Parathyroid adenoma (tissue), 2 donors: ENCODE measurements around the gene TSC2.
A peak's percentile ranks its signal among the peaks of the same experiment; 100 is the strongest.
"Not testable (repeated sequence)": the region's sequence is repeated elsewhere in the genome, so short reads cannot be mapped to it uniquely, and the experiment has no call there.

Source experiments
- H2AFZ ChIP-seq: fragments of 300-600 bp; sonication (generic); one replicate; pipeline ENCODE4 v1.7.0; 2017; ENCODE audit warnings: antibody characterized with exemption, mild to moderate bottlenecking
- H3K27ac ChIP-seq: fragments of 300-600 bp; sonication (generic); one replicate; pipeline ENCODE4 v1.7.0; 2017
- H3K27me3 ChIP-seq: fragments of 300-600 bp; sonication (generic); one replicate; pipeline ENCODE4 v1.7.0; 2017; ENCODE audit warnings: low read length; ENCODE audit not compliant: control insufficient read depth, insufficient read depth
- H3K36me3 ChIP-seq: fragments of 300-600 bp; sonication (generic); one replicate; pipeline ENCODE4 v1.7.0; 2017; ENCODE audit warnings: low read length; ENCODE audit not compliant: control insufficient read depth, insufficient read depth
- H3K4me1 ChIP-seq: fragments of 300-600 bp; sonication (generic); one replicate; pipeline ENCODE4 v1.7.0; 2017; ENCODE audit warnings: control low read depth
- H3K4me2 ChIP-seq: fragments of 300-600 bp; sonication (generic); one replicate; pipeline ENCODE4 v1.7.0; 2017; ENCODE audit warnings: low read length
- H3K4me3 ChIP-seq: fragments of 300-600 bp; sonication (generic); one replicate; pipeline ENCODE4 v1.7.0; 2017; ENCODE audit warnings: low read depth, low read length
- H3K79me2 ChIP-seq: fragments of 300-600 bp; sonication (generic); one replicate; pipeline ENCODE4 v1.7.0; 2017; ENCODE audit warnings: control low read depth
- H3K9ac ChIP-seq: fragments of 300-600 bp; sonication (generic); one replicate; pipeline ENCODE4 v1.7.0; 2017; ENCODE audit warnings: mild to moderate bottlenecking
- H3K9me3 ChIP-seq: fragments of 300-600 bp; sonication (generic); one replicate; pipeline ENCODE4 v1.7.0; 2017; ENCODE audit warnings: low read length; ENCODE audit not compliant: control insufficient read depth
- TF ChIP-seq, protein P1 (sequence below): fragments of 300-600 bp; sonication (generic); IDR thresholded peaks from one replicate; pipeline ENCODE4 v1.7.0; 2017; ENCODE audit warnings: antibody characterized with exemption, mild to moderate bottlenecking
- donor health status: primary hyperparathyroidism.

The TSC2 gene

DNA sequence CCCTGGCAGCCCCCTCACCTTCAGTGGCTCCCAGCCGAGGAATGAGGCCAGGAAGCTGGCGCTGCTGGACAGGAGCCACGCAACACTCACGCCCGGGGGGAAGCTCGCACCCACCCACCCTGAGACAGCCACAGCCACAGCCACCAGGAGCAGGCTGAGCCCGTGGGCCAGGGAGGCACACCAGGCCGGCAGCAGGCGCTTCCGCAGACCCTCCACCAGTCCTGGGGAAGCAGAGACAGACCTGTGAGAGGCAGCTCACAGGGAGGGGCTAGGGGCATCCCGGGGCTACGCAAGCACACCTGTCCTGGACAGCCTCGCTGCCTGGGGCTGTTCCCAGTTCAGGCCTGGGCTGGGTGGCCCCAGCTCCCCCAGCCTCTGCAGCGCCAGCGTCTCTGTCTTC lies 46.0 kb downstream of the TSC2 start:
- H3K4me2 ChIP-seq = no peak overlapping the region
- H3K27me3 ChIP-seq = no peaks in the 10 kb centered on the region
- H3K79me2 ChIP-seq = no peaks in the 10 kb centered on the region
- H3K4me3 ChIP-seq = no peak overlapping the region
- TF ChIP-seq, protein P1, sequence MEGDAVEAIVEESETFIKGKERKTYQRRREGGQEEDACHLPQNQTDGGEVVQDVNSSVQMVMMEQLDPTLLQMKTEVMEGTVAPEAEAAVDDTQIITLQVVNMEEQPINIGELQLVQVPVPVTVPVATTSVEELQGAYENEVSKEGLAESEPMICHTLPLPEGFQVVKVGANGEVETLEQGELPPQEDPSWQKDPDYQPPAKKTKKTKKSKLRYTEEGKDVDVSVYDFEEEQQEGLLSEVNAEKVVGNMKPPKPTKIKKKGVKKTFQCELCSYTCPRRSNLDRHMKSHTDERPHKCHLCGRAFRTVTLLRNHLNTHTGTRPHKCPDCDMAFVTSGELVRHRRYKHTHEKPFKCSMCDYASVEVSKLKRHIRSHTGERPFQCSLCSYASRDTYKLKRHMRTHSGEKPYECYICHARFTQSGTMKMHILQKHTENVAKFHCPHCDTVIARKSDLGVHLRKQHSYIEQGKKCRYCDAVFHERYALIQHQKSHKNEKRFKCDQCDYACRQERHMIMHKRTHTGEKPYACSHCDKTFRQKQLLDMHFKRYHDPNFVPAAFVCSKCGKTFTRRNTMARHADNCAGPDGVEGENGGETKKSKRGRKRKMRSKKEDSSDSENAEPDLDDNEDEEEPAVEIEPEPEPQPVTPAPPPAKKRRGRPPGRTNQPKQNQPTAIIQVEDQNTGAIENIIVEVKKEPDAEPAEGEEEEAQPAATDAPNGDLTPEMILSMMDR = no peak
- no peak overlapping the region for H3K9ac ChIP-seq
- H3K4me1 ChIP-seq = peaks cover 3% of the 10 kb centered on the region
- H3K27ac ChIP-seq = no peak overlapping the region
- H3K36me3 ChIP-seq = no peaks in the 10 kb centered on the region
- H2AFZ ChIP-seq = no peak overlapping the region
- H3K9me3 ChIP-seq = no peaks in the 10 kb centered on the region

DNA sequence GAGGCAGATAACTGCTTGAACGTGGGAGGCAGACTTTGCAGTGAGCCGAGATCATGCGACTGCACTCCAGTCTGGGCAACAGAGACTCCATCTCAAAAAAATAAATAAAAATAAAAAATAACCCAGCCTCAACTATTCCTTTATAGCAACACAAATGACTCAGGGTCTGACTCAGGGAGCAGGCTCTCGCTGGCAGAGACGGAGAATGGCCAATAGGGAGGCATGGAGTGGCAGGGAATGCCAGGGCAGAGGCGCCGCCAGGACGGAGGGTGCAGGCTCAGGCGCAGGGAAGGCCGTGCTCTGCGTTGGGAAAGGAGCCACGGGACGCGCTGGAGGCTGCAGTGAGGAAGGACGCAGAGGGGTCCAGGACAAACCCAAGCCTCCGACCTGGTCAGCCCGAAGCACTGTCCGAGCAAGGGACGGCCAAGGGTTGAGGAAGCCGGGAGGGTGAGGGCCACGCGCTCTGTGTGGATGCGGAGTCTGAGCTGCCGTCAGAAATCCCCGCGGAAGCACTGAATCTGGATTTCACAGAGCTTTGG lies 47.6 kb downstream of the TSC2 start:
- no peak overlapping the region for H3K4me3 ChIP-seq
- peaks cover 3% of the 10 kb centered on the region for H3K4me1 ChIP-seq
- no peaks in the 10 kb centered on the region for H3K27me3 ChIP-seq
- H3K27ac ChIP-seq = no peak overlapping the region
- H3K36me3 ChIP-seq = no peaks in the 10 kb centered on the region
- TF ChIP-seq, protein P1 = no peak
- H3K4me2 ChIP-seq = no peak overlapping the region
- H3K9me3 ChIP-seq = no peaks in the 10 kb centered on the region
- no peak overlapping the region for H2AFZ ChIP-seq
- H3K9ac ChIP-seq = no peak overlapping the region
- H3K79me2 ChIP-seq = no peaks in the 10 kb centered on the region

DNA sequence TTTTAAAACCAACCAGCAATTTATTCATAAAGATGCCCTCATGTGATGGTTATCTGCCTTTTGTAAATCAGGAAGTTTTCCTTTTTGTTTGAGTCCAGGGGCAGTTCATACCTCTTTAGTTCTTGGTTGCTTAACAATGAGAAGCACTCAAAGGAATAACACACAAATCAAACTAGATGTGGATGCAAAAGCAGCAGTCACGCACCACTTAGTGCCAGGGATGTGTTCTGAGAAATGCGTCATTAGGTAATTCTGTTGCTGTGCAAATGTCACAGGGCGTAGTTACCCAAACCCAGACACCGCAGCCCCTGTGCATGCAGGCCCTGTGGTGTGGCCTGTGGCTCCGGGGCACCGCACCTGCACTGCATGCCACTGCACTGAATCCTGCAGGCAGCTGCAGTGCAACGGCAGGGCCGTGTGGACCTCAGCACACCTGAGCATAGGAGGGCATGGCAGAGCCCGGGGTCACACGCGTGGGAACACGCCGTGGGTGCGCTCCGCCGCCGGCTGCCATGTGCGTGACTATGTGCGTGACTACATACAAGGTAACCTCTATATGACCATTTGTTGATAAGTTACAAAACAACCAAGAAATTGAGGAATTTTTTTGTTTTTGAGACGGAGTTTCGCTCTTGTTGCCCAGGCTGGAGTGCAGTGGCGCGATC lies 48.3 kb downstream of the TSC2 start:
- Histone ChIP-seq H3K4me1 (peaks cover 3% of the 10 kb centered on the region), H3K79me2 (no peaks in the 10 kb centered on the region), H3K27me3 (no peaks in the 10 kb centered on the region), H3K36me3 (no peaks in the 10 kb centered on the region), H2AFZ (no peak overlapping the region), H3K4me3 (no peak overlapping the region), H3K9me3 (no peaks in the 10 kb centered on the region), H3K4me2 (no peak overlapping the region), H3K9ac (no peak overlapping the region), H3K27ac (peak overlapping the region; percentile 37)
- TF ChIP-seq, protein P1 = no peak

DNA sequence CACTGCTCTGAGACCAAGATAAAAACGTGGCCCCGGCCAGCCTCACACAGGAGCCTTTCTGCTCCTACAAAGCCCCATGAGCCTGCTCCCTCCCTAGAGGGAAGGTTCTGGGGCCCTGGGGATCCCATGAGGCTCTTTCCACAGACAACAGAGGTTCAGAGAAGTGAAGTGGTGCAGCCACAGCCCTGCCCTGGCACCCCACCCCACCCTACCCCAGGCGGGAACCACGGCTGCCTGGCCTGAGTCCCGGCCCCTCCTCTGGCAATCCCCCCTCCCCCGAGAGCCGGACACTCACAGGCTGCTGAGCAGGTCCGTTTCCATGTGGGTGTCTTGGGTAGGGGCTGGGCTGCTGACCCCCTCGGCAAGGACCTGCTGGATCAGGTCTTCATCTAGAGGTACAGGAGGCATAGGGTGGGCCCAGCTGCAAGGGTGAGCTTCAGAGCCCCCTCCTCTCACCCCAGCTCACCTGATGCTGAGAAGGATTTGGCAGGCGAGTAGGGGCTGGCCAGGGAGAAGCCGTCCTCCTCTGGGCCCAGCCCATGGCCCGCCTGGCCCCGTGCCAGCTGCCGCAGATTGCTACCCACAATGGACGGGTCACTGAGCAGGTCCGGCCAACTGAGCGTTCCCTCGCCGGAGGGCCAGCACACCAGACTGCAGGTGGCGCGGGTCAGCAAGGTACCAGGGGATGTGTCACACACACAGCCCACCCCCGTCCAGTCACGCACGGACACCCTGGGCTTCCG lies 49.2 kb downstream of the TSC2 start:
- no peaks in the 10 kb centered on the region for H3K9me3 ChIP-seq
- H3K4me3 ChIP-seq = no peak overlapping the region
- no peaks in the 10 kb centered on the region for H3K36me3 ChIP-seq
- no peaks in the 10 kb centered on the region for H3K79me2 ChIP-seq
- peaks cover 3% of the 10 kb centered on the region for H3K4me1 ChIP-seq
- no peak overlapping the region for H3K4me2 ChIP-seq
- H3K27me3 ChIP-seq = no peaks in the 10 kb centered on the region
- no peak overlapping the region for H3K27ac ChIP-seq
- no peak overlapping the region for H2AFZ ChIP-seq
- TF ChIP-seq, protein P1 = no peak
- no peak overlapping the region for H3K9ac ChIP-seq

DNA sequence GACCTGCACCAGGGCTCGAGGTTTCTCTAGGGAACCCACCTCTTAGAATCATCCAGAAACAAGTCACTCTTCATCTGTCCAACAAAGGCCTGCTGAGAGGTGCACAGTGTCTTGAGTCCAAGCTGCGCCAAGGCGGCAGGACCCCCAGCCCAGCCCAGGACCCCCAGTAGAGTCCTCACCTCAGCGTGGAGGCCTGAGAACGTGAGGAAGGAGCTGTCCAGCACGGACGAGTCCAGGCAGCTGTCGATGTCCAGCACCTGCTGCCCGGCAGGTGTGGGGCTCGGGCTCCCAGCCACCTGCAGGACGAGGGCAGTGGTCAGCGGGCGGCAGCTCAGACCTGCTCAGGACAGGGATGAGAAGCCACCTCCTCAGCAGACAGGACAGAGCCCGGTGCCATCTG lies 49.9 kb downstream of the TSC2 start:
- H3K27me3 ChIP-seq, H3K4me3 ChIP-seq, H2AFZ ChIP-seq, H3K9me3 ChIP-seq, H3K36me3 ChIP-seq, H3K27ac ChIP-seq, H3K79me2 ChIP-seq, H3K4me1 ChIP-seq, H3K9ac ChIP-seq, H3K4me2 ChIP-seq: not testable (repeated sequence)

DNA sequence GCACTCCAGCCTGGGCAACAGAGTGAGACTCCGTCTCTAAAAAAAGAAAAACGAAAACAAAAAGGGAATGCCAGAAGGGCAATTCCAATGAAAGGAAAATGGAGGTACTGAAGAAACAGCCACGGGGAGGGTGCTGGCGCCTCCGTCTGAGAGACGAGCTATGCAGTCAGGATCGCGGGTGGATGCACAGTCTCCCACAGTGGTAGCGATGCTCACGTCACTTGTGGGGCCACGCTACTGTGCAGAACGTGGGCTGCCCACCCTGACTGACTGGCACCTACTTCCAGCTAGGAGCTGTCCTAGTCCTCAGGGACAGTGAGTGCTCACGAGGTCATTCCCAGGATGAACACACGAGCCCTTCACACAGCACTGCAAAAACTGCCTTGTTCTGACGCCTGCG lies 53.8 kb downstream of the TSC2 start:
- not testable (repeated sequence) for H3K79me2 ChIP-seq, H3K4me1 ChIP-seq, H3K27ac ChIP-seq, H3K9ac ChIP-seq, H3K9me3 ChIP-seq, H3K27me3 ChIP-seq, H3K4me2 ChIP-seq, H3K4me3 ChIP-seq, H3K36me3 ChIP-seq, H2AFZ ChIP-seq
